NCI-H774 (cell line): ENCODE measurements around the gene EFL1.
"Not testable (repeated sequence)": the region's sequence is repeated elsewhere in the genome, so short reads cannot be mapped to it uniquely, and the experiment has no call there.

Source experiments
- DNase-seq: peaks from one replicate; lab custom pipeline; 2025; lab: John Stamatoyannopoulos, UW

EFL1 gene

DNA sequence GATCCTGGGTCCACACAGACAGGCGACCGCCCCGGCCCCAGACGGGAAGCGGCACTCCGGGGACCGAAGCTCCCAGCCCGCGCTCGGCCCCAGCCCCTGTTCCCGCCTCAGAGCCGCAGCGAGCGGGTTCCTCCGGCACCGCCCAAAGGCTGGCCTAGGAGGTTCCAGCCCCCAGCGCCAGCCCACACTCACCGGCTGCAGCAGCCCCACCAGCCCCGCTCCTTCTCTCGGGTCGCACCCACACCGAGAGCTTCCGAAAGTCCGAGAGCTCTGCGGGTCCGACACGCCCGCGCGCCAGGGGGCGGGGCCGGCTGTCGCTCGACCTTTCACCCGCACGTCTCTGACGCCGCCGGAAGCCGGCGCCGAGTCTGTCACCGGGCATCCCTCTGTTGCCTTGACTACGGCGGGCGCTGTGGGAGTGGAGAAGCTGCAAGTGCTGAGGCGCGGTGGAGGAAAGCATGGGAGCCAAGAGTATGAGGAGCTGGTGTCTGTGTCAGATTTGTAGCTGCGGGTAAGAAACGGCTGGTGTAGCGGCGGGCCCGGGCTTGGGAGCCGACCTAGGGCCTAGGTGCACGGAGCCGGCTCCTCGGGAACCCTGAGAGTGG lies at the start of gene EFL1, which contains the start of gene SAXO2:
Gene EFL1, minus strand, starts transcription at position 313 of the 605 bp plus-strand sequence. CDS start 956 bp downstream, outside the sequence.
Gene SAXO2, plus strand, starts transcription at position 397 of the 605 bp plus-strand sequence. Its CDS starts 62 bp downstream, at position 459.
- DNase-seq = peak; percentile 78

GRCh38 chr15:82311321-82311720 lies 48.8 kb upstream of the EFL1 start:
- not testable (repeated sequence) for DNase-seq

- no peak for DNase-seq
Measured at GRCh38 chr15:82309802-82310201, 47.3 kb upstream of the EFL1 start.

DNA sequence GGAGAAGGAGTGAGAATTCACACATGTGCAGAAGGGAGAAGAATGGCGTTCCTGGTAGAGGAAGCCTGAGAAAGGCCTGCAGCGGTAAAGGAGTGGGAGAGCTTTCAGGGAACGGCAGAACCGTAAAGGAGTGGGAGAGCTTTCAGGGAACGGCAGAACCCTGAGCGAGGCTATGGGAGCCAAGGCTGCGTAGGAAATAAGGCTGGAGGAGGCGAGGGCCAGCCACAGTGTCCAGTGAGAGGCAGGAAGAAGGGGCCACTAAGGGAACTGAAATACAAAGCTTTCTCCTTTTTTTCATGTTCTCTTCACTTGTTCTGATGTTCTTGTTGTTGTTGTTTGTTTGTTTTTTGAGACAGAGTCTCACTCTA lies 45.2 kb upstream of the EFL1 start:
- no peak for DNase-seq

- DNase-seq = no peak
Measured at GRCh38 chr15:82306791-82307713, 44.5 kb upstream of the EFL1 start.

GRCh38 chr15:82305621-82306048 lies 43.1 kb upstream of the EFL1 start:
- no peak for DNase-seq

DNA sequence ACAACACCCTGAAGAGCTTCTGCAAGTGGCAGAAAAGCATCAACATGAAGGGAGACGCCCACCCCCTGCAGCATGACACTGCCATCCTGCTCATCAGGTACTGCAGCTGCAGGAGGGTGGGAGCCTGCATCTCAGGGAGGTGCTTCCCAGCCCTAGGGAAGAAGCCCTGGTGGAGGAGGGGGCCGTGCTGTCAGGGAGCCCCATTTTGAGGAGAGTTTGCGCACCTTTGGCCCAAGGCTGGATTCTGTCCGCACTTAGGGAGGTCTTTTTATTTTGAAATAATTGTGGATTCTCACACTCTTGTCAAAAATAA lies 42.2 kb upstream of the EFL1 start:
- no peak for DNase-seq

DNA sequence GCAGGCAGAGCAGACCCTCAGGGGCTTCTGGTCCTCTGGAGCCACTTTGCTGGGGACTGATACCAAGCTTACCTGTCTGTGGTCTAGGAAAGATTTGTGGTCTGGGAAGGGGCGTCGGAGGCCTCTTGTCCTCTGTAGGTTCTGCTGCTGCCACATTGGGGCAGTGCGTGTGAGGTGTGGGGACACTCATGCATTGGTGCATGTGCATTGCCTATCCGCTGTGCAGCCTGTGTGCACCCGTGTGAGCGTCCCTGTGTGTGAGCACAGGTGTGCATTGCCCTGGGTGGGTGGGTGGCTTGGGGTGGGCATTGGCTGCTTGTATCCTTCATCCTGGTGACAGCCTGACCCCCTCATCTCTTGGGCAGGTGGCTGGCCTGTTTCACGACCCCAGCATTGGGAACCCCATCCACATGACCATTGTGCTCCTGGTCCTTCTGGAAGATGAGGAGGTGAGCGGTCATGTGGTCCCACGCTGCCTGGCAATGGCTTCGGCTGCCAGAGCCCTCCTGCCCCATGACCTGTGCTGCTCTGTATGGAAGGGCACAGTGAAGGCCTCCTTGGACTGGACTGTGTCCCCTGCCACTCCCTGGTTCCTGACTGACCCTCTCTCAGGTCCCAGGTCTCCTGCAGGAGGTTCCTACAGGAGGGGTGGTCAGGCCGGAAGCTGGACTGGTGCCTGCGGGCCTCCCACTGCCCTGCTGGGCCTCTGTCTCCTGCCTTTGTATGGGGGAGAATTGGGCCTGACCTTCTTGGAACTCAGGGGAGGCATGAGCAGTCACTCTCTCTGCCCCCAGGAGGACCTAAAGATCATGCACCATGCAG lies 41.6 kb upstream of the EFL1 start:
- no peak for DNase-seq

DNA sequence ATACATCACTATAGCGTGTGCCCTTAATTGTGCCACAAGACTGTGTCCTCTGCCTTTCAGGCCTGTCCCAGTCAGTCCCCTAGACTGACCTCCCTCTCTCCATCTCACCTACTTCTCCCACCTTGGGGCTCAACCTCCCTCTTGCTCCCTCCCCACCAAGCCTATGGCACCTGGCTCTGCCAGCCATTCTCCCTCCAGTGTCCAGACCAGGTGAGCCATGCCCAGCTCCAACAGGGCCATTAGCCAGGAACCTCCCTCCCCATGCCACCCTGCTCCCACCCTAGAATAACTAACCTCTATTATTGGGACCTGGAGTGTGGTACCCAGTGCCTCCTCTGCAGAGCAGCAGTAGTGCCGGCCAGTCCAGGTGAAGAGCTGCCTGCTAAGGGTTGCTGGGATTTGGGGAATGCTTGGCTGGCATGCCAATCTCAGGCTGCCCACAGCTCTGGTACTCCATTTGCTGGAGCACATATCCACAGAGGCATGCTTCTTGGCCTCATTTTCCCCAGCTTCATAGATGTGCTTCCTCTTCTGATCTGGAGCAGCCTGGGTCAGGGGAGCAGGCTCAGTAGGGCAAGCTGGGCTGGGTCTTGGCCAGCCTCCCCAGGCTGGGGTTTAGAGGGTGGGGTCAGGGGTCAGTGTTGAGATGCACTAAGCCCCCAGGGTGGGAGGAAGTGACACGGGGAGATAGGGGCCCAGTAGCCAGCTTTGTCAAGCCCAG lies 38.9 kb upstream of the EFL1 start:
- no peak for DNase-seq

DNA sequence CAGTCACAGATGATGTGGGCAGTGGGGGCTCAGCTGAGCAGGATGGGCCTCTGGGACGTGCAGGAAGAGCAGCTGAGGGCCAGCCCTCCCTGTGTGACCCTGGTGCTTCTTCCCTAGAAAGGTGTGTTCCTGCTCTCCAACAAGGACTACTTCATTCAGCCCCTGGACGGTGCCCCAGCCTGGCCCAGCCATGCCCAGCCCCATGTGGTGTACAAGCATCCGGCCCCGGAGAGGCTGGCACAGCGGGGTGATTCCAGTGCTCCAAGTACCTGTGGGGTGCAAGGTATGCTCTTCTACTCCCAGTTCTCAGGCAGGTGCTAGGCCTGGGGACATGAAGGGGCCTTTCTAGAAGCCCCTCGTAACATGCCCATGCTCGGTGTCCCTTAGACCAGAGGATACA lies 38.3 kb upstream of the EFL1 start:
- no peak for DNase-seq

DNA sequence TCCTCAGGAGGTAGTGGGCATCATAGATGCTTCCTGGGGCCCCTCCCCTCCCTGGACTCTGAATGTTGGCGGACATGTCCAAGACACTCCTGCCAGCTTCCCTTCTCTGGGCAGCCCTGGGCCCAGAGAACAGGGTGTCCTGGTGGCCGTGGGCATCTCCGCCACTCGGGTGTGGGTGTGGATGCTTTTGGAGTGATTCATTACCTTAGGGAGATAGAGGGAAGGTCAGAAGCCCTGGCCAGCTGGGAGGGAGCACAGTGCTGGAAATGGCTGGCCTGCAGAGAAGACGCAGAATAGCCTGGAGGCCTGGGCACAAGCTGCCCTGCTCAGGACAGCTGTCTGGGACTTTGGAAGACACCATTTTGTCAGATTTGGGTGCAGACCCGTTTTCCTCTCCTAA lies 37.8 kb upstream of the EFL1 start:
- DNase-seq = not testable (repeated sequence)

DNA sequence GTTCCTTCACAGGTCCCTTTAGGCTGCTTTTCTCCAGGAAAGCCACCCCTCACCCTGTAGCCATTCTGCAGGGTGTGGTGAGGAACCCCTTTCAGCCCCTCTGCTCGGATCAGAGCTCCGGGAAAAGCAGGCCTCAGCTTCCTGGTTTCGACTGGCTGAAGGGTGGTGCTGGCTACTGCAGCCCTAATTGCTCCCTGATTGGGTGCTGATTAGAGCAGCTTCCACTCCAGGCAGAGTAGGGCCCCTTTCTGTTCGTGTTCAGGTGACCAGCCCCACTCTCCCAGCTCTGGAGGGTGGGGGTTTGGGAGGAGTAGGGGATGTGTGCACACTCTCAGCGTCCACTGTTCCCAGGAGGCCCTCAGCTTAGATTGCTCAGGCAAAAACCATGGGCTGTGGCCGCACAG lies 37.0 kb upstream of the EFL1 start:
- not testable (repeated sequence) for DNase-seq

GRCh38 chr15:82298520-82298919 lies 36.0 kb upstream of the EFL1 start:
- no peak for DNase-seq

GRCh38 chr15:82298032-82298431 lies 35.5 kb upstream of the EFL1 start:
- DNase-seq = no peak

- DNase-seq = no peak
Measured at GRCh38 chr15:82297546-82297945, 35.0 kb upstream of the EFL1 start.

DNA sequence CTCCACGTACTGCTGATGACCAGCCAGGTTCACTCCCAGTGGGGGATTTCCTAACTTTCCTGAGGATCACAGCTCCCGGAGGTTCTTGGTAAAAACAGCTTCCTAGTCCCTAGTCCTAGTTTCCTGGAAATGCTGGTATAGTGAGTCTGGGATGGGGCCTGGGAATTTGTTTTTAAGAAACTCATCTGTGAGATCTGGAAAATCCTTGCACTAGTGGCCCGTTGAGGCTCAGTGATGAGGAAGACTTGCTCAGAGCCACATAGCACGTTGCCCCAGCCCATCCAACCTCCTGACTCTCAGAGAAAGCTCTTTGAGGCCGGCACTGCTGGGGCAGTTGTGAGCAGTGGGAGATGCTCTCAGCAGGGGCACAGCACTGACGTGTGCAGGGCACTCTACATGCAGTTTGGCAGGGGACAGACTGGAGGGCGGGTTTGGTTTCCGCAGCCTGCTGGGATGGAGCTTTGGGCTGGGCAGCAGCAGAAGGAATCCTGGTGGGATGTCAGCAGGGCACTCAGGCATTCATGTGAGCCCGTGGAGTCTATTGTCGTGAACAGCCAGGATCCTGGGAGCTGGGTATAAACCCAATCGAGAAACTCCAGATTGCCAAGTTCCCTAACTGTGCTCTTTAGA lies 31.6 kb upstream of the EFL1 start:
- DNase-seq = no peak

- DNase-seq = no peak
Measured at GRCh38 chr15:82292271-82292670, 29.7 kb upstream of the EFL1 start.

DNA sequence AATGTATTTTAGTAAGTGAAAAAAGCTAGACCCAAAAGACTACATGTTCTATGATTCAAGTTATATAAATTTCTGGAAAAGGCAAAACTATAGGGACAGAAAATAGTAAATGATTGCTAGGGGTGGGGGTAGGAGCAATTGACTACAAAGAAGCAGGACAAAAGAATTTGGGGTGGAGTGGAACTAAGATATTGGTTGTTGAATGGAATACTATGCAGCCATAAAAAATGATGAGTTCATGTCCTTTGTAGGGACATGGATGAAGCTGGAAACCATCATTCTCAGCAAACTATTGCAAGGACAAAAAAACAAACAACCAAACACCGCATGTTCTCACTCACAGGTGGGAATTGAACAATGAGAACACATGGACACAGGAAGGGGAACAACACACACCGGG lies 25.7 kb upstream of the EFL1 start:
- DNase-seq = not testable (repeated sequence)

- not testable (repeated sequence) for DNase-seq
Measured at GRCh38 chr15:82286475-82286874, 23.9 kb upstream of the EFL1 start.

GRCh38 chr15:82284381-82284780 lies 21.8 kb upstream of the EFL1 start:
- DNase-seq = not testable (repeated sequence)

DNA sequence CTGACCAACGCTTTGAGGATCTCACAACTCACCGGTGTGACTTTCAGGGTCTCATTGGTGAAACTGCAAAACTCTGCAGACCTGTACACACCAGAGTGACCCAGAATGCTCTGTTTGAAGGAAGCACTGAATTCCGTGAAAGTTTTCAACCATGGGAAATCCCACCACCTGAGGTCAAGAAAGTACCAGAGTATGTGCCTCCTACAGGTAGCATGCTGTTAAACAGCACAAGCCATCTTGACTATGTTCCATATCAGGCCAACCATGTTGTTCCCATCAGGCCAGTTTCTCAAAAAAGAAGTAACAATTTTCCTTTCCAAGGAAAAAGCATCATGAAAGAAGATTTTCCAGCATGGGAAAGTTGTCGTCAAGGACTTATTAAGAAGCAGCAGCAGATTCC lies 19.9 kb upstream of the EFL1 start:
- not testable (repeated sequence) for DNase-seq
